Endodermal cell (in vitro differentiated cells): ENCODE measurements around the gene PDP2. TPM values are rescaled to one million over a fixed set of nuclear protein-coding genes. Genes with fewer than 3 reads are reported as not detected.

ENCODE experiments used
- DNase-seq: peaks from one replicate; pipeline ENCODE4 v3.0.0-alpha.2; 2017
- H3K27ac ChIP-seq: 2 replicates; pipeline ENCODE4 v1.5.1; 2013; ENCODE audit warnings: mild to moderate bottlenecking, low read depth, low read length, moderate library complexity
- H3K27me3 ChIP-seq: 2 replicates; pipeline ENCODE4 v1.6.1; 2013; ENCODE audit warnings: mild to moderate bottlenecking, low read length, moderate library complexity; ENCODE audit not compliant: insufficient read depth, control insufficient read depth, poor library complexity, severe bottlenecking
- H3K36me3 ChIP-seq: 2 replicates; pipeline ENCODE4 v1.7.0; 2013; ENCODE audit warnings: mild to moderate bottlenecking, low read length, moderate library complexity; ENCODE audit not compliant: control insufficient read depth, insufficient read depth
- H3K4me1 ChIP-seq: one replicate; pipeline ENCODE4 v1.7.0; 2013; ENCODE audit warnings: low read length; ENCODE audit not compliant: control insufficient read depth, insufficient read depth
- H3K4me3 ChIP-seq: 2 replicates; pipeline ENCODE4 v1.5.1; 2013; ENCODE audit warnings: mild to moderate bottlenecking, low read length, moderate library complexity
- H3K9ac ChIP-seq: 2 replicates; pipeline ENCODE4 v1.6.1; 2013; ENCODE audit warnings: mild to moderate bottlenecking, low read length, moderate library complexity; ENCODE audit not compliant: poor library complexity, severe bottlenecking; ENCODE audit errors: extremely low read depth
- H3K9me3 ChIP-seq: 2 replicates; pipeline ENCODE4 v1.6.1; 2013; ENCODE audit warnings: mild to moderate bottlenecking, low read length, moderate library complexity; ENCODE audit not compliant: control insufficient read depth
- H3K27ac Mint-ChIP-seq: 2 replicates; pipeline ENCODE4 v1.8.0; 2020; ENCODE audit warnings: mixed read lengths
- H3K27me3 Mint-ChIP-seq: 2 replicates; pipeline ENCODE4 v1.8.0; 2021; ENCODE audit warnings: mild to moderate bottlenecking, mixed read lengths; ENCODE audit not compliant: insufficient read depth
- H3K36me3 Mint-ChIP-seq: 2 replicates; pipeline ENCODE4 v1.8.0; 2020; ENCODE audit warnings: low read depth, mixed read lengths
- H3K4me1 Mint-ChIP-seq: 2 replicates; pipeline ENCODE4 v1.8.0; 2020; ENCODE audit warnings: mixed read lengths
- H3K4me3 Mint-ChIP-seq: 2 replicates; pipeline ENCODE4 v1.8.0; 2020; ENCODE audit warnings: mild to moderate bottlenecking, moderate library complexity, mixed read lengths
- H3K9me3 Mint-ChIP-seq: 2 replicates; pipeline ENCODE4 v1.8.0; 2020; ENCODE audit warnings: mild to moderate bottlenecking, mixed read lengths
- WGBS, 2 experiments: methylation state at CpG; one replicate each; pipeline versions ENCODE4 v1.1.5 to v1.1.7; 2013; ENCODE audit warnings: missing lambda C conversion rate in 2 of 2, mixed read lengths in 1 of 2; ENCODE audit not compliant: insufficient coverage in 1 of 2, insufficient read length in 1 of 2; 5-methylcytosine and 5-hydroxymethylcytosine counted together
- total RNA-seq, 2 donors: library from RNA; stranded (reverse); fragmentation: NEBNext Ultra II Directional in 1 of 2; extraction: Animal tissue kit (Norgen Biotek cat#: 25700) in 1 of 2; gene quantifications; 2 replicates in 1 of 2; 3 replicates in 1 of 2; pipeline ENCODE4 v1.2.1, GENCODE V29; 2021
- TF ChIP-seq, protein P1 (sequence below): fragments of 200-600 bp; sonication (generic); conservative IDR thresholded peaks from 2 replicates; pipeline ENCODE4 v1.5.0; 2021; ENCODE audit warnings: antibody characterized with exemption, mild to moderate bottlenecking

The PDP2 gene
- total RNA-seq, 2 donors from 2014 or later, result 23.1 to 31.5 TPM

DNA sequence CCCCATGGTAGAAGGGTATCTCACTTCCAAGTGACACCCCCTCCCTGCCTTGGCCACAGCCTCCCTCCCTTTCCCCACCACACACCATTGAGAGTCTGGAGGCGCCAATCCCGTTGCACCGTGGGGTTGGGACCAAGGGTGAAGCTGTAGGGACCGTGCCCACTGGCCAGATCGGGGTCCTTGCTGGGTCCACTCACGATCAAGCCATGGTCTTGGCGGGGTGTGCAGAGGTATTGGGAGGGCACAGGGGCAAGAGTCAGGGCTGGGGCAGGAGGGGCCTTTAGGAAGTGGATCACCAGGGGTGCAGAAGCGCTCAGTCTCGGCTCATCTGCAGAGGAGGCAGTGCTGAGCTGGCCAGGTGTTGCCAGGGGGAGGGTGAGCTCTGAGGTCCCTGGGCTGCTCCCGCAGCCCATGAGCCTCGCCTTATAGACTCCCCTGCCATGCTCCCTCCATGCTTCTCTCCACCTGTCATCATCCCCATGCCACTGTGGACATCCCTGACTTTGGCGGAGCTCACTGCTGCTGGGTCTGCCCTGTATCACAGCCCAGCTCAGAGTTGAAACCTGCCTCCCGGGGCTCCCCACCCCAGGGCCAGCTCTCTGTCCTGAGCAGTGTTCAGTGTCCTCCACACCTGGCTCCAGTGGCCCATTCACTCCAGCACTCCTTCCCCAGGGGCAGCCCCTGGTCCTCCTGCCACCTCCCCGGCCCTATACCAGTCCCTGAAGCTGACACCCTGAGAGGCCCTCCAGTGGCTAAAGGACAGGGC, 30.0 kb downstream of the PDP2 start:
- no peak overlapping the region for H3K27ac ChIP-seq
- no peaks in the 10 kb centered on the region for H3K36me3 ChIP-seq
- no peaks in the 10 kb centered on the region for H3K4me1 Mint-ChIP-seq
- H3K4me3 ChIP-seq, result no peak overlapping the region
- no peaks in the 10 kb centered on the region for H3K9me3 ChIP-seq
- H3K9me3 Mint-ChIP-seq, result no peaks in the 10 kb centered on the region
- no peak for DNase-seq
- H3K4me3 Mint-ChIP-seq, result no peak overlapping the region
- peaks cover 26% of the 10 kb centered on the region for H3K27me3 ChIP-seq
- H3K27ac Mint-ChIP-seq, result no peak overlapping the region
- TF ChIP-seq, protein P1, sequence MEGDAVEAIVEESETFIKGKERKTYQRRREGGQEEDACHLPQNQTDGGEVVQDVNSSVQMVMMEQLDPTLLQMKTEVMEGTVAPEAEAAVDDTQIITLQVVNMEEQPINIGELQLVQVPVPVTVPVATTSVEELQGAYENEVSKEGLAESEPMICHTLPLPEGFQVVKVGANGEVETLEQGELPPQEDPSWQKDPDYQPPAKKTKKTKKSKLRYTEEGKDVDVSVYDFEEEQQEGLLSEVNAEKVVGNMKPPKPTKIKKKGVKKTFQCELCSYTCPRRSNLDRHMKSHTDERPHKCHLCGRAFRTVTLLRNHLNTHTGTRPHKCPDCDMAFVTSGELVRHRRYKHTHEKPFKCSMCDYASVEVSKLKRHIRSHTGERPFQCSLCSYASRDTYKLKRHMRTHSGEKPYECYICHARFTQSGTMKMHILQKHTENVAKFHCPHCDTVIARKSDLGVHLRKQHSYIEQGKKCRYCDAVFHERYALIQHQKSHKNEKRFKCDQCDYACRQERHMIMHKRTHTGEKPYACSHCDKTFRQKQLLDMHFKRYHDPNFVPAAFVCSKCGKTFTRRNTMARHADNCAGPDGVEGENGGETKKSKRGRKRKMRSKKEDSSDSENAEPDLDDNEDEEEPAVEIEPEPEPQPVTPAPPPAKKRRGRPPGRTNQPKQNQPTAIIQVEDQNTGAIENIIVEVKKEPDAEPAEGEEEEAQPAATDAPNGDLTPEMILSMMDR, result no peak
- peaks cover 36% of the 10 kb centered on the region for H3K27me3 Mint-ChIP-seq
- no peaks in the 10 kb centered on the region for H3K4me1 ChIP-seq
- 80 to 87% methylated on average over 9 to 14 of the region's 14 CpGs for WGBS, 2 experiments
- no peaks in the 10 kb centered on the region for H3K36me3 Mint-ChIP-seq
- H3K9ac ChIP-seq, result no peak overlapping the region

DNA sequence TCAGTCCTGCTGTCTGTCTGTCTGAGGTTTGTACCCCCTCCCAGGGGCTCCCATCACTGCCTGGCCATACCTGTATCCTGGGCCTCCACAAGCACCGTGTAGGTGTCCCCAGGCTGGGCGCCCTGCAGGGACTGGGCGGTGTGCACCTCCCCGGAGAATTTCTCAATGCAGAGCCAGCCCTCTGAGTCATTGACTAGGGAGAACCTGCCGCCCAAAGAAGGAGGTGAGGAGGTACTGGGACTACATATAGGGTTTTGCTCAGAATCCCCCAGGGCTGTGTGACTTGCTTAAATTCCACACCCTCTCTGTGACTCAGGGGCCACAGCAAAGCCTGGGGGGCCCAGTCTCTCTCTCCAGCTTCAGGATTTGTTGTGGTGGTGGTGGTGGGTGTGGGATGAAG, 30.8 kb downstream of the PDP2 start:
- TF ChIP-seq, protein P1, result no peak
- Mint-ChIP-seq H3K4me3 (no peak overlapping the region), H3K27ac (no peak overlapping the region)

DNA sequence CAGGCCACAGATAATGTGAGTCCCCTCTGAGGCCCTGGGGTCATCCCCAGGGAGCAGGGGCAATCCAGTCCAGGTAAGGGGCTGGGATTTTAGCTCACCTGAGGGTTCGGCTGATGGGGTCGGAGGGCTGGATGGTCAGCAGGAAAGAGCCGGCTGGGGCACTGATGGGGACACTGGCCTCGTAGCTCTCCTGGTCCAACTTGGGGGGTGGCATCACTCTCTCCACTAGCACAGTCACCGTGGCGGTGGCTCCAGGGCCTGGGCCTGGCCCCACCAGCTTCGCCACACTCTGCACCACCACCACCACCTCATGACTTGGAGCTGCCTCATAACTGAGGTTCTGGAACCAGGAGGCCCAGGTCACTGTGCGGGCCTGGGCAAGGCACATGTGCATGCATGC, 31.5 kb downstream of the PDP2 start:
- H3K27me3 ChIP-seq, result peaks cover 27% of the 10 kb centered on the region
- no peak overlapping the region for H3K4me3 ChIP-seq
- no peaks in the 10 kb centered on the region for H3K36me3 ChIP-seq
- no peak overlapping the region for H3K4me3 Mint-ChIP-seq
- H3K9me3 ChIP-seq, result no peaks in the 10 kb centered on the region
- no peak for DNase-seq
- H3K4me1 Mint-ChIP-seq, result no peaks in the 10 kb centered on the region
- peaks cover 43% of the 10 kb centered on the region for H3K27me3 Mint-ChIP-seq
- TF ChIP-seq, protein P1, result no peak
- H3K36me3 Mint-ChIP-seq, result no peaks in the 10 kb centered on the region
- H3K4me1 ChIP-seq, result no peaks in the 10 kb centered on the region
- H3K27ac Mint-ChIP-seq, result no peak overlapping the region
- no peak overlapping the region for H3K9ac ChIP-seq
- H3K27ac ChIP-seq, result no peak overlapping the region
- WGBS, 2 experiments, result 86 to 96% methylated on average over 7 to 8 of the region's 8 CpGs
- H3K9me3 Mint-ChIP-seq, result no peaks in the 10 kb centered on the region

More for the DNA sequence above, 30.8 kb downstream of the PDP2 start:
- DNase-seq, result no peak
- no peaks in the 10 kb centered on the region for H3K9me3 Mint-ChIP-seq
- no peaks in the 10 kb centered on the region for H3K4me1 Mint-ChIP-seq
- peaks cover 38% of the 10 kb centered on the region for H3K27me3 Mint-ChIP-seq
- no peaks in the 10 kb centered on the region for H3K36me3 ChIP-seq
- H3K27me3 ChIP-seq, result peaks cover 27% of the 10 kb centered on the region
- no peak overlapping the region for H3K9ac ChIP-seq
- no peak overlapping the region for H3K4me3 ChIP-seq
- no peaks in the 10 kb centered on the region for H3K9me3 ChIP-seq
- H3K36me3 Mint-ChIP-seq, result no peaks in the 10 kb centered on the region
- 79 to 80% methylated on average over 1 to 5 of the region's 5 CpGs for WGBS, 2 experiments
- H3K4me1 ChIP-seq, result no peaks in the 10 kb centered on the region
- H3K27ac ChIP-seq, result no peak overlapping the region
